ENCODE measurements around the gene TMEM231. TPM values are rescaled to one million over a fixed set of nuclear protein-coding genes. Genes with fewer than 3 reads are reported as not detected.

Gene TMEM231
- total RNA-seq, 2 experiments from 2014 or later, result 4.9 to 5.1 TPM

GRCh38 chr16:75537776-75538175, 18.3 kb downstream of the TMEM231 start:
- Mint-ChIP-seq H3K27ac (no peak overlapping the region), H3K4me1 (ENCODE audit: low read depth) (no peaks in the 10 kb centered on the region), H3K27me3 (no peaks in the 10 kb centered on the region), H3K36me3 (ENCODE audit: low read depth) (no peaks in the 10 kb centered on the region), H3K4me3 (no peak overlapping the region), H3K9me3 (no peaks in the 10 kb centered on the region)
- CTCF ChIA-PET, result no interaction called here
- ATAC-seq (no peak), DNase-seq (no peak)
- TF ChIP-seq CTCF (IDR thresholded peaks at IDR 0.05), result no peak
- intact Hi-C loops (cut with micrococcal nuclease), result no loop called here
- POLR2A ChIA-PET, result no interaction called here

GRCh38 chr16:75535901-75536300, 20.2 kb downstream of the TMEM231 start, which contains the start of gene CHST5:
CHST5 (minus strand) TSS chr16:75536108; CDS start chr16:75530384, 5,724 bp downstream.
- TF ChIP-seq CTCF (IDR thresholded peaks at IDR 0.05), result no peak
- Mint-ChIP-seq H3K36me3 (ENCODE audit: low read depth) (no peaks in the 10 kb centered on the region), H3K4me3 (no peak within 1 kb of the TSS), H3K9me3 (no peaks in the 10 kb centered on the region), H3K27ac (no peak within 1 kb of the TSS), H3K27me3 (no peaks in the 10 kb centered on the region), H3K4me1 (ENCODE audit: low read depth) (no peaks in the 10 kb centered on the region)
- POLR2A ChIA-PET, result no interaction called here
- intact Hi-C loops (cut with micrococcal nuclease), result no loop called here
- CTCF ChIA-PET, result interaction anchor here (1.1 to 1.4 kb wide), 2 partner anchors 14 to 29 kb away, joined by 3 to 4 read pairs; no protein-coding TSS in a partner anchor
- ATAC-seq (no peak), DNase-seq (no peak)

GRCh38 chr16:75535211-75535843, 20.7 kb downstream of the TMEM231 start:
- no peak for DNase-seq
- no peaks in the 10 kb centered on the region for H3K36me3 Mint-ChIP-seq (ENCODE audit: low read depth)
- no peak overlapping the region for H3K4me3 Mint-ChIP-seq
- no peak for ATAC-seq
- no peaks in the 10 kb centered on the region for H3K9me3 Mint-ChIP-seq
- H3K27me3 Mint-ChIP-seq, result no peaks in the 10 kb centered on the region
- POLR2A ChIA-PET, result interaction anchor here (0.9 kb wide), 1 partner anchor 18 kb away, joined by 4 read pairs; no protein-coding TSS in a partner anchor
- no peaks in the 10 kb centered on the region for H3K4me1 Mint-ChIP-seq (ENCODE audit: low read depth)
- TF ChIP-seq CTCF (IDR thresholded peaks at IDR 0.05), result no peak
- intact Hi-C loops (cut with micrococcal nuclease), result no loop called here
- CTCF ChIA-PET, result interaction anchor here (1.1 to 1.4 kb wide), 3 partner anchors 8 to 30 kb away, joined by 3 to 4 read pairs (median 3); no protein-coding TSS in a partner anchor
- H3K27ac Mint-ChIP-seq, result no peak overlapping the region

DNA sequence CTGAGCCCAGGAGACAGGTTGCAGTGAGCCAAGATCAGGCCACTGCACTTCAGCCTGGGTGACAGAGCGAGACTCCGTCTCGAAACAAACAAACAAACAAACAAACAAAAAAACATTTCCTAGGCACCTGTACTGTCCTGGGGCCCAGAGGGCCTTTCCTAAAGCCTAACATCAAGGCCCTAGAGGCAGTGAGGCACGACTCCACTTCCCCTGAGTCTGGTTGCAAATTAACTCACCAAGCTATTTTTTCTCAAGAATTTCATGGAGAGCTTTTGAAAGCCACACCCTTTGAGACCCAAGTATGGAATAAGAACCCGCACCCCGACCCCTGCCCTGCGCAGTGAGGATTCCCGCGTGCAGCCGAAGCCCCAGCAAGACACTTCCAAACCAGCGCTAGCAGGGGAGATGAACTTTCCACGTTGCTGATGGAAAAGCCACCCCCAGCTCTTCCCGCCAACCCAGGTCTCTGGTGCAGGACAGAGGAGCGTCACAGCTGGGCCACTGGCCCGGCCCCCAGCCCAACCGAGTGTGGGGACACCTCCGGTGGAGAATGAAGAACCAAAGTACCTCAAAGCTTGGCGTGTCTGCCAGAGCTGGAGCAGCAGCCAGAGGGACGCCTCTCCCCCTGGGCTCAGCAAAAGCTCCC, 21.4 kb downstream of the TMEM231 start:
- CTCF ChIA-PET, result interaction anchor here (1.4 kb wide), 2 partner anchors 9 to 30 kb away, joined by 3 to 4 read pairs; no protein-coding TSS in a partner anchor
- no peaks in the 10 kb centered on the region for H3K36me3 Mint-ChIP-seq (ENCODE audit: low read depth)
- H3K9me3 Mint-ChIP-seq, result no peaks in the 10 kb centered on the region
- no peak overlapping the region for H3K4me3 Mint-ChIP-seq
- TF ChIP-seq CTCF (IDR thresholded peaks at IDR 0.05), result no peak
- no peak for ATAC-seq
- DNase-seq, result no peak
- no peaks in the 10 kb centered on the region for H3K4me1 Mint-ChIP-seq (ENCODE audit: low read depth)
- no peaks in the 10 kb centered on the region for H3K27me3 Mint-ChIP-seq
- POLR2A ChIA-PET, result interaction anchor here (0.9 kb wide), 1 partner anchor 18 kb away, joined by 4 read pairs; no protein-coding TSS in a partner anchor
- intact Hi-C loops (cut with micrococcal nuclease), result no loop called here
- no peak overlapping the region for H3K27ac Mint-ChIP-seq

DNA sequence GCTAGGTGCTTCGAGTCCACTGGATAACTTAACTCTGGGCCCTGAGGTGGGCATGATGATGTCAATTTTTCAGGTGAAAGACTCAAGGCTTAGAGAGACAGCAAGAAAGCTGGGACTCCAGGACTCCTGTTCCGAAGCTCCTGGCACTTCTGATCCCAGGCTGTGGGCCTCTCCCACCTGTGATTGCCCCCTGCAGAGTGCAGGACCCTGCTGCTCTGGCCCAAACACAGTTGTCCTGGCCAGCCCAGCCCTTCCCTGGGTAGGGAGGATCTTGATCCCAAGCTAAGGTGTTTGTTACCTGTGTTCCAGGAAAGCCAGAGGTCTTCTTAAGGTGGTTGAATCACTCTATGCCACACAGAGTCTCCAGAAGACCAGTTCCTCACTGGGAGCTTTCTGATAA, 23.3 kb downstream of the TMEM231 start:
- POLR2A ChIA-PET, result no interaction called here
- DNase-seq (no peak), ATAC-seq (no peak)
- no peaks in the 10 kb centered on the region for H3K9me3 Mint-ChIP-seq
- H3K4me1 Mint-ChIP-seq (ENCODE audit: low read depth), result no peaks in the 10 kb centered on the region
- TF ChIP-seq CTCF (IDR thresholded peaks at IDR 0.05), result no peak
- intact Hi-C loops (cut with micrococcal nuclease), result no loop called here
- H3K36me3 Mint-ChIP-seq (ENCODE audit: low read depth), result no peaks in the 10 kb centered on the region
- no peak overlapping the region for H3K27ac Mint-ChIP-seq
- CTCF ChIA-PET, result no interaction called here
- H3K27me3 Mint-ChIP-seq, result no peaks in the 10 kb centered on the region
- no peak overlapping the region for H3K4me3 Mint-ChIP-seq

Measured in activated CD8-positive, alpha-beta T cell treated with anti-CD3 and anti-CD28 coated beads for 36 hours (primary cell).